GM19468 (cell line): ENCODE results near the gene MRPL44.
"Not testable (repeated sequence)": the region's sequence is repeated elsewhere in the genome, so short reads cannot be mapped to it uniquely, and the experiment has no call there.

Experiments
- ATAC-seq: cut with Tn5 transposase; IDR thresholded peaks from one replicate; pipeline ENCODE4 v1.9.1; 2021; ENCODE audit warnings: mild to moderate bottlenecking, moderate library complexity, moderate number of reproducible peaks; ENCODE audit not compliant: unreplicated experiment; ENCODE audit errors: extremely low read depth

Gene MRPL44

DNA sequence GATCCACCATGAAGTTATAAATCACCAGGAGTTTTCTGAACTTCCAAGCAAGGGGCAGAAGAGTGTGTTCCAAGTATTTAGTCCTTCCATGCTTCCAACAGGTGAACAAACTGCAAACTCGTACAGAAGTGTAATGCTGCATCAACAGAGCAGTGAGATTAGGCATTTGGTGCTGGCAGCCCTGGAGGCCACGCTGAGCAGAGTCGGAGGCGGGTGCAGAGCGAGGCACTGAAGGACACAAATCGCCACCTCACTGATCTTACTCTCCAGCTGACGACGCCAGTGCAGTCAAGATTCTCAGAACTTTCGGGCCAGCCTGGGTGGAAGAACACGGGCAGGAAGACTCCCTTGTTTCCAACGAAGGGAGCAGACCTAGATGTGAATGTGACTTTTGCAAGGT lies 42.6 kb downstream of the MRPL44 start:
- ATAC-seq, result no peak

- ATAC-seq, result not testable (repeated sequence)
Measured at GRCh38 chr2:224000662-224001061, 43.4 kb downstream of the MRPL44 start.

- no peak for ATAC-seq
Measured at GRCh38 chr2:224004105-224004695, 46.9 kb downstream of the MRPL44 start.

DNA sequence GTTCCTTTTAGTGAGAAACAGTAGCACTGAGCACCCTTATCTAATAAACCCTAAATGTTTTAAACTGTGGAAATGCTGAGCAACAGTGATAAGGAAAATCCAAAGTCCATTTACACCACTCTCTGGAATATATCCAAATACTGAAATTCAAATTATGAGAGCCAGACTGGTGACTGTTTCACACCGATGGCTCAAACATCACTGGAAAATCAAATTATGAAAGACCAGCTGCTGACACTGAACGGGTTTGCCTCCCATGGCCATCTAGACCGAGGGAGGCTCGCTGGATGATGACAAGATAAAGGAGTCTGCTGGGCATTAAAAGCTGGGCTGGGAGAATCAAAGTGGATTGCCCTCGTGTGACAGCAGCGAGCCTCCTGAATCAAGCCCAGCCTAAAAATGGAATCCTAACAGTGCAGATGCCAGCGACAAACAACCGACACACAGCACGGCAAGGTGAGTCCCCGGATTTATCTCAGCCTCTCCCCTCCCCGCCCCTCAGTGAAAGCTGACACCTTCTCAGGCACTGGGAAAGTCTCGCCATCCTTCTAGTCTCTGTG lies 51.5 kb downstream of the MRPL44 start:
- ATAC-seq, result no peak

DNA sequence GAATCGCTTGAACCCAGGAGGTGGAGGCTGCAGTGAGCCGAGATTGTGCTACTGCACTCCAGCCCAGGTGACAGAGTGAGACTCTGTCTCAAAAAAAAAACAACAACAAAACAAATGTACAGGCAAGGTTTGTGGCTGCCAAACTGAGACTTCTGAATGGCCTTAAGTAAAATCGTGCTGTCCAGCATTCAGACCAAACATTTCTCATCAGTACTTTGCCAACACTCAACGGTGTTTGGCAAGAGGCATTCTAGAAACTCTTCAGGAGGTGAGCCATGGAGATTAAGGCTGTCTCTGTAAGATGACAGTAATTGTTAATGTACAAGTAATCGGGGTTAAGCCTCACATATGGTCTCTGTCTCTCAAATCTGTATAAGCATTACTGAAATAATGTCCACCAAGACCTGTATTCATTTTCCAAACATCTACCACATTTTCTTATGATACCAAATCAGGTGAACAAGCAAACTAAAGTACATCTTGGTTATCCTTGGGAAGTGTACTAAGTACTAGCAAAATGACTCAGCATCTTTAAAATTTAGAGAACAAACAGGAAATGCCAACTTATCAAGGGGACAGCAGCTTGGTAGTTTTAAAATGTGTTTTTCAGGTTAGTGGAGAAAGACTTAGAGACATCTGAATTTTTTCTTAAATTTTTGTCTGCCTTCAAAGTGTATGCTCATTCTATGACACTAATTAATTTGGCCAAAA lies 52.5 kb downstream of the MRPL44 start:
- no peak for ATAC-seq

DNA sequence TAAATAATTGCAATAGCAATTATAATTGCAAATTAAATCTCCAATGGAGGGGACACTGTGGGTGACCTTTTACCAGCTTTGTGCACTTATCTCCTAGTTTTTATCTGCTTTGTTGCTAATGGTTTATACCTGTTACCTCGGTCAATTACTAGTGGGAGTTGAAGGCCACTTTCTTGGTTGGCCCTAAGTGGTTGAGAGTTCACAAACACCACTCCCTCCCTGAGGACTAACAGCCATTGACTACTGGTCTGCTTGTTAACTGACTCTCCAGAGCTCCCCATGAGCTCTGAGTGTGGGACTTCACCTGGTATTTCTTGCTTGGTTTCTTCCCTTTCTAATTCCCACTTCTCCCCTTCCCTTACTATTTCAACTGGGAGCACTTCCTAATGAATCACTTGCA lies 54.6 kb downstream of the MRPL44 start:
- no peak for ATAC-seq

GRCh38 chr2:224014336-224014735 lies 57.1 kb downstream of the MRPL44 start:
- no peak for ATAC-seq

DNA sequence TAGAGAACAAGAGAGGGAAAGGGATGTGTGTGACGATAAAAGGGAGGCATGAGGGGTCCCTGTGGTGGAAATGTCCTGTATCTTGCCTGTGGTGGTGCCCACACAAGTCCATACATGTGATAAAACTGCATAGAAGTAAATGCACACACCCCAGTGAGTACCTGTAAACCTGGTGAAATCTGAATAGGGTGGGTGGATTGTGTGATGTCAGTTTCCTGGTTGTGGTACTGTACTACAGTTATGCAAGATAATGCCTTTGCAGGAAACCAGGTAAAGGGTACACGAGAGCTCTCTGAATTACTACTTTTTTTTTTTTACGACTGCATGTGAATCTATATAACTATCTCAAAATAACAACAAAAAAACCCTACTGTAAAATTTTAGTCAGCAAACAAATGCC lies 59.7 kb downstream of the MRPL44 start:
- ATAC-seq, result no peak
